Natural killer cell (primary cell): ENCODE data around the gene LEFTY1. TPM values are rescaled to one million over a fixed set of nuclear protein-coding genes. Genes with fewer than 3 reads are reported as not detected.

Experiments
- ATAC-seq, 3 donors: fragments of 150-1000 bp in 2 of 3; fragments of 200-7000 bp in 1 of 3; cut with Tn5 transposase; 1 replicate in 1 of 3; 2 replicates in 2 of 3; pipeline ENCODE4 v1.10.0; 2021; ENCODE audit warnings: mild to moderate bottlenecking in 2 of 3, moderate library complexity in 2 of 3
- DNase-seq, 2 donors: peaks; one replicate each; pipeline versions ENCODE4 v3.0.0 to v3.0.0-alpha.2; 2013 to 2021; ENCODE audit warnings: mixed read lengths in 1 of 2
- H3K27ac ChIP-seq: one replicate; pipeline ENCODE4 v1.5.1; 2013; ENCODE audit warnings: mild to moderate bottlenecking, low read length
- H3K27me3 ChIP-seq: one replicate; pipeline ENCODE4 v1.6.1; 2013; ENCODE audit warnings: low read length; ENCODE audit not compliant: control insufficient read depth, insufficient read depth
- H3K36me3 ChIP-seq: one replicate; pipeline ENCODE4 v1.6.1; 2013; ENCODE audit warnings: low read length; ENCODE audit not compliant: control insufficient read depth, insufficient read depth
- H3K4me1 ChIP-seq: one replicate; pipeline ENCODE4 v1.6.1; 2013; ENCODE audit warnings: low read length; ENCODE audit not compliant: control insufficient read depth, insufficient read depth
- H3K4me3 ChIP-seq: one replicate; pipeline ENCODE4 v1.5.1; 2013; ENCODE audit warnings: low read length
- H3K9me3 ChIP-seq: one replicate; pipeline ENCODE4 v1.6.1; 2013; ENCODE audit warnings: low read length; ENCODE audit not compliant: control insufficient read depth, insufficient read depth
- H3K27ac Mint-ChIP-seq, 2 donors: one replicate each; pipeline ENCODE4 v1.8.0; 2022; ENCODE audit warnings: mild to moderate bottlenecking in 2 of 2, mixed read lengths in 2 of 2, moderate library complexity in 1 of 2
- H3K27me3 Mint-ChIP-seq, 2 donors: one replicate each; pipeline ENCODE4 v1.8.0; 2022; ENCODE audit warnings: low read depth in 2 of 2, mixed read lengths in 2 of 2
- H3K36me3 Mint-ChIP-seq: one replicate; pipeline ENCODE4 v1.8.0; 2022; ENCODE audit warnings: mixed read lengths
- H3K4me1 Mint-ChIP-seq, 2 donors: one replicate each; pipeline ENCODE4 v1.8.0; 2022; ENCODE audit warnings: mixed read lengths in 2 of 2
- H3K4me3 Mint-ChIP-seq: one replicate; pipeline ENCODE4 v1.8.0; 2022; ENCODE audit warnings: mild to moderate bottlenecking, moderate library complexity, mixed read lengths
- H3K9me3 Mint-ChIP-seq, 2 donors: one replicate each; pipeline ENCODE4 v1.8.0; 2022; ENCODE audit warnings: mixed read lengths in 2 of 2
- WGBS: methylation state at CpG from one replicate; pipeline ENCODE4 v1.1.7; 2013; ENCODE audit warnings: missing lambda C conversion rate; ENCODE audit not compliant: insufficient coverage; 5-methylcytosine and 5-hydroxymethylcytosine counted together
- intact Hi-C: fragments of 100-400 bp; cut with micrococcal nuclease; formaldehyde crosslinking; loops from one replicate; pipeline ENCODE4 v1.14.2; 2022
- total RNA-seq, 4 donors: library from RNA; stranded (reverse); fragments of 120-200 nt in 1 of 4; gene quantifications; one replicate each; pipeline versions ENCODE4 v1.2.3 to v1.2.4, GENCODE V29; 2013 to 2022
- TF ChIP-seq, protein P1 (sequence below): fragments of 200-600 bp; IDR thresholded peaks from one replicate; pipeline ENCODE4 v1.8.0; 2022; ENCODE audit warnings: antibody characterized with exemption

The LEFTY1 gene
- total RNA-seq, 3 donors from 2014 or later (not counting 1 experiment from before 2014, with no cell fraction given) = not detected

- no peak overlapping the region for H3K4me3 Mint-ChIP-seq
- H3K27me3 Mint-ChIP-seq = no peaks in the 10 kb centered on the region
- no peaks in the 10 kb centered on the region for H3K9me3 Mint-ChIP-seq
- TF ChIP-seq, protein P1, sequence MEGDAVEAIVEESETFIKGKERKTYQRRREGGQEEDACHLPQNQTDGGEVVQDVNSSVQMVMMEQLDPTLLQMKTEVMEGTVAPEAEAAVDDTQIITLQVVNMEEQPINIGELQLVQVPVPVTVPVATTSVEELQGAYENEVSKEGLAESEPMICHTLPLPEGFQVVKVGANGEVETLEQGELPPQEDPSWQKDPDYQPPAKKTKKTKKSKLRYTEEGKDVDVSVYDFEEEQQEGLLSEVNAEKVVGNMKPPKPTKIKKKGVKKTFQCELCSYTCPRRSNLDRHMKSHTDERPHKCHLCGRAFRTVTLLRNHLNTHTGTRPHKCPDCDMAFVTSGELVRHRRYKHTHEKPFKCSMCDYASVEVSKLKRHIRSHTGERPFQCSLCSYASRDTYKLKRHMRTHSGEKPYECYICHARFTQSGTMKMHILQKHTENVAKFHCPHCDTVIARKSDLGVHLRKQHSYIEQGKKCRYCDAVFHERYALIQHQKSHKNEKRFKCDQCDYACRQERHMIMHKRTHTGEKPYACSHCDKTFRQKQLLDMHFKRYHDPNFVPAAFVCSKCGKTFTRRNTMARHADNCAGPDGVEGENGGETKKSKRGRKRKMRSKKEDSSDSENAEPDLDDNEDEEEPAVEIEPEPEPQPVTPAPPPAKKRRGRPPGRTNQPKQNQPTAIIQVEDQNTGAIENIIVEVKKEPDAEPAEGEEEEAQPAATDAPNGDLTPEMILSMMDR = no peak
- Histone ChIP-seq H3K27ac (no peak overlapping the region), H3K4me1 (peaks cover 60% of the 10 kb centered on the region), H3K27me3 (no peaks in the 10 kb centered on the region), H3K4me3 (no peak overlapping the region), H3K9me3 (no peaks in the 10 kb centered on the region), H3K36me3 (peaks cover 71% of the 10 kb centered on the region)
- H3K4me1 Mint-ChIP-seq = peaks cover 29 to 49% of the 10 kb centered on the region in 2 donors
- 91% methylated on average over 3 of the region's 3 CpGs for WGBS
- intact Hi-C loops = no loop called here
- H3K27ac Mint-ChIP-seq = peak overlapping the region in 1 of 2 donors; percentile 27
- no peaks in the 10 kb centered on the region for H3K36me3 Mint-ChIP-seq
- no peak for DNase-seq
- ATAC-seq = no peak
Measured at GRCh38 chr1:225870911-225871310, 18.0 kb downstream of the LEFTY1 start.

DNA sequence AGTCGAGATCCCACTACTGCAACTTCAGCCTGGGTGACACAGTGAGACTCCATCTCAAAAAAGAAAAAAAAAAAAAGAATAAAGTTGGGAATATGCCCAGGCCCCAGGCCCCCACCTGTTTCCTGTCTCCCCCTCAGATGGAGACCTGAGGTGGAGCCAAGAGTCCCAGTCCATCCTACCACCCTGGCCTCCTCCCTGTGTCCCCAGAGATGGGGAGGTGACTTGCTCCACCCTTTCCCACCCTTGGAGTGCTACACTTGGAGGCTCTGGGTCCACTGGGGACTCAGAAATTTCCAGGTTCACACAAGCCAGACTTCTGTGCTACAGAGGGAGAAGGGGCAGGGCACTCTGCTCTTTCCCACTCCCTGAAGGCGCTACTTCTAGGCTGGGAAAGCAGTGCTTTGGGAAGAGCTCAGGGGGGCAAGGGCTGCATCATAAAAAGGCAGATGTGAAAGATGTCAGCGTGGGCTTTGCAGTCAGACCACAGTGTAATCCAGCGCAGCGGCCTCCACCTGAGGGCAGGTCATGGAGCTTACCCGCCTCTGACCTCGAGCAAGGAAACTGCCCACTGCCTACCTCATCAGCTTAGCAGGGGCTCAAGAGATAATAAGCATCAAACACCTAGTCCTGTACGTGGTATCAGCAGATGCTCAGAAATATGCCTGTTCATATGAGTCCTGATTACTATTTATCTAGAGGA is 20.2 kb downstream of the LEFTY1 start:
- ATAC-seq = no peak
- H3K27ac Mint-ChIP-seq = no peak overlapping the region
- DNase-seq = no peak
- H3K9me3 ChIP-seq = no peaks in the 10 kb centered on the region
- WGBS = 84% methylated on average over 8 of the region's 8 CpGs
- H3K36me3 ChIP-seq = peaks cover 73% of the 10 kb centered on the region
- no peak overlapping the region for H3K4me3 ChIP-seq
- no peaks in the 10 kb centered on the region for H3K36me3 Mint-ChIP-seq
- peaks cover 35 to 46% of the 10 kb centered on the region in 2 donors for H3K4me1 Mint-ChIP-seq
- no peaks in the 10 kb centered on the region for H3K27me3 ChIP-seq
- no peak overlapping the region for H3K27ac ChIP-seq
- no peaks in the 10 kb centered on the region for H3K9me3 Mint-ChIP-seq
- intact Hi-C loops = no loop called here
- H3K4me1 ChIP-seq = peaks cover 52% of the 10 kb centered on the region
- TF ChIP-seq, protein P1 = no peak
- H3K4me3 Mint-ChIP-seq = no peak overlapping the region
- H3K27me3 Mint-ChIP-seq = no peaks in the 10 kb centered on the region

DNA sequence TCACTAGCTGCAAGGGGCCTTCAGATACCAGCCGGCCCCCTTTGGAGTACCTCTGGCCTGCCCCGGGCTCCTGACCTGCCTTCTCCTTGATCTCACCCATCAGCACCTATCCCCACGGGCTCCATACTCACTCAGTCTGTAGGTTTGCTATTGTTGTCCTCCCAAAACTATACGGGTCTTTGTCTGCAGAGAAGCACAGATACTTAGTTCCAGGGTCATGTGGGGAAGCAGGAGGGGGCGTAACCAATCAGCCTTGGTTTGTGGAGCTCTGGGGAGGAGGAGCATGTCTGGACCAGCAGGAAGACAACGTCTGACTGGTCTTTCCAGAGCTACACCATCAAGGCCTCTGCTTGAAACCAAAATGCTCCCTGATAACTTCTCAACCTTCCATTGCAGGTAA is 22.0 kb downstream of the LEFTY1 start:
- 64% methylated on average over 6 of the region's 6 CpGs for WGBS
- H3K9me3 ChIP-seq = no peaks in the 10 kb centered on the region
- intact Hi-C loops = loop anchor here (2.0 kb wide), 1 partner anchor 14 kb away; no protein-coding TSS in a partner anchor
- H3K27ac ChIP-seq = no peak overlapping the region
- H3K27me3 ChIP-seq = no peaks in the 10 kb centered on the region
- TF ChIP-seq, protein P1 = no peak
- Mint-ChIP-seq H3K36me3 (no peaks in the 10 kb centered on the region), H3K27me3 (no peaks in the 10 kb centered on the region), H3K27ac (peak overlapping the region; percentile 57 to 86), H3K9me3 (no peaks in the 10 kb centered on the region), H3K4me3 (no peak overlapping the region), H3K4me1 (peaks cover 33 to 36% of the 10 kb centered on the region in 2 donors)
- H3K36me3 ChIP-seq = peaks cover 77% of the 10 kb centered on the region
- peaks cover 36% of the 10 kb centered on the region for H3K4me1 ChIP-seq
- DNase-seq (no peak), ATAC-seq (no peak)
- no peak overlapping the region for H3K4me3 ChIP-seq
